CD4-positive, alpha-beta memory T cell (primary cell): ENCODE measurements around the gene CHN2. TPM values are rescaled to one million over a fixed set of nuclear protein-coding genes. Genes with fewer than 3 reads are reported as not detected.

Experiments used
- CTCF ChIA-PET: fragments of 350-600 bp; sonication (Branson Sonifier 250); formaldehyde crosslinking; loops from one replicate; lab custom pipeline; 2021; ENCODE audit warnings: inconsistent platforms; ENCODE audit not compliant: partially characterized antibody; lab: Charles Lee
- POLR2A ChIA-PET: fragments of 350-600 bp; sonication (Branson Sonifier 250); formaldehyde crosslinking; loops from one replicate; lab custom pipeline; 2021; ENCODE audit not compliant: partially characterized antibody; lab: Charles Lee
- DNase-seq, 5 donors: peaks; one replicate each; pipeline versions ENCODE4 v3.0.0 to v3.0.0-alpha.2; 2020 to 2022; ENCODE audit warnings: mixed read lengths in 1 of 5
- H3K27ac ChIP-seq: one replicate; pipeline ENCODE4 v1.7.0; 2013; ENCODE audit warnings: low read depth, low read length
- H3K27me3 ChIP-seq: 2 replicates; pipeline ENCODE4 v1.7.0; 2013; ENCODE audit warnings: mild to moderate bottlenecking, low read length, moderate library complexity; ENCODE audit not compliant: insufficient read depth
- H3K36me3 ChIP-seq: 2 replicates; pipeline ENCODE4 v1.7.0; 2013; ENCODE audit warnings: mild to moderate bottlenecking, low read length, moderate library complexity; ENCODE audit not compliant: insufficient read depth
- H3K4me1 ChIP-seq: 2 replicates; pipeline ENCODE4 v1.7.0; 2013; ENCODE audit warnings: mild to moderate bottlenecking, low read length, moderate library complexity; ENCODE audit not compliant: insufficient read depth
- H3K4me3 ChIP-seq, 2 donors: one replicate each; pipeline ENCODE4 v1.7.0; 2013; ENCODE audit warnings: low read length in 2 of 2, mild to moderate bottlenecking in 1 of 2
- H3K9me3 ChIP-seq, 2 donors: one replicate each; pipeline ENCODE4 v1.7.0; 2013; ENCODE audit warnings: low read length in 2 of 2, control low read depth in 1 of 2; ENCODE audit not compliant: control insufficient read depth in 1 of 2
- H3K27ac Mint-ChIP-seq, 7 donors: one replicate each; pipeline ENCODE4 v1.8.0; 2020 to 2021; ENCODE audit warnings: mixed read lengths in 7 of 7, mild to moderate bottlenecking in 6 of 7, inconsistent platforms in 3 of 7, moderate library complexity in 3 of 7
- H3K27me3 Mint-ChIP-seq, 2 donors: one replicate each; pipeline ENCODE4 v1.8.0; 2020 to 2021; ENCODE audit warnings: mixed read lengths in 2 of 2
- H3K36me3 Mint-ChIP-seq, 2 donors: one replicate each; pipeline ENCODE4 v1.8.0; 2020 to 2021; ENCODE audit warnings: mixed read lengths in 2 of 2, inconsistent platforms in 1 of 2, mild to moderate bottlenecking in 1 of 2
- H3K4me1 Mint-ChIP-seq, 4 donors: one replicate each; pipeline ENCODE4 v1.8.0; 2020 to 2021; ENCODE audit warnings: mixed read lengths in 4 of 4, mild to moderate bottlenecking in 1 of 4
- H3K4me3 Mint-ChIP-seq, 8 donors: one replicate each; pipeline ENCODE4 v1.8.0; 2020 to 2021; ENCODE audit warnings: mixed read lengths in 8 of 8, mild to moderate bottlenecking in 7 of 8, moderate library complexity in 6 of 8, inconsistent platforms in 3 of 8
- H3K9me3 Mint-ChIP-seq, 8 donors: one replicate each; pipeline ENCODE4 v1.8.0; 2020 to 2021; ENCODE audit warnings: mixed read lengths in 8 of 8, mild to moderate bottlenecking in 5 of 8, inconsistent platforms in 3 of 8, moderate library complexity in 1 of 8
- intact Hi-C: fragments of 100-400 bp; cut with micrococcal nuclease; formaldehyde crosslinking; loops from one replicate; pipeline ENCODE4 v1.15.1; 2023
- polyA plus RNA-seq, 2 donors: library from polyadenylated mRNA; unstranded; fragments of 300-500 nt; fragmentation: Illumina TruSeq; gene quantifications; one replicate each; pipeline ENCODE4 v1.2.3, GENCODE V29; 2021
- total RNA-seq, 2 experiments: library from RNA; stranded (reverse); gene quantifications; one replicate each; pipeline ENCODE4 v1.2.3, GENCODE V29; 2021

Gene CHN2
- total and polyA plus RNA-seq, 4 experiments from 2014 or later, result 1.8 to 7.6 (median 3.5) TPM

DNA sequence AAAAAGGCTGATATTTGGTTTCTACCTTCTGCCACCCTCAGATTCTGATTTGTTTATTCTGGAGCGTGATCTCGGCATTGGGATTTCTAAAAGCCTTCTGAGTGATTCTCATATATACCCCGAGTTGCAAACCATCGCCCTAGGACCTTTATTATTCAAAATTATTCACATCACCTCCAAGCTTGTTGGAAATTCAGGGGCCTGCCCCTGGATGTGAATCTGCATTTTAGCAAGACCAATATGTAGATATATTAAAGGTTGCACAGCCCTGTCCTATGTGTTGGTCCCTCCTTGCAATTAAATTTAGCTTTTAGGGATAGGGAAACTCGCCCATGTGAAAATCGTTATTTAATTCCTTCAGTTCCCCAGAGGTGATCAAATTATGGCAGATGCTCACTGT is 9.0 kb upstream of the CHN2 start:
- CTCF ChIA-PET, result interaction anchor here (0.7 to 1.0 kb wide), 2 partner anchors 11 to 223 kb away, joined by 3 read pairs; no protein-coding TSS in a partner anchor

DNA sequence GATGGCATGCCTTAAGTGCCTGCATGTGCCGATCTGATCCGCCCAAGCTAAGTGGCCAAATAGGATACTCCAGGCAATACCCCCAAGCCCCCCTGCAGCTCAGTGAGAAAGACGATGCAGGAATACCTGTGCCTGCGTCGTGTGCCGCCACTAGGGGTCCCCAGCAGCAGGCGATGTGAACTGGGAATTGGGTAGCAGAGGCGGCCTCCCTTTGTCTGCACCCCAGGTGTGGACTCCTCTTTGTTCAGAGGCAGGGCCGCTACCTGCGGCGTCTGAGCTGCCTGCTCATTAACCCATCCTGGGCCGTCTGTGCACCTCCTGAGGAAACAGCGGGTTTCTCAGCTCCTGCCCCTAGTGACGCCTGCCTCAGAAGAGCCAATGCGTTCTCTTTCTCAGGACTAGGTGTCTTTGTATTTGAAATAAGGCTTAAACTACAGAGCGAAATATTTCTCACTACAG is 4.8 kb upstream of the CHN2 start:
- CTCF ChIA-PET, result interaction anchor here (1.0 to 5.4 kb wide), 16 partner anchors 8 to 263 kb away, joined by 3 to 107 read pairs (median 6); no protein-coding TSS in a partner anchor
- no peak overlapping the region for H3K4me3 ChIP-seq

More for the DNA sequence above, 9.0 kb upstream of the CHN2 start:
- Mint-ChIP-seq H3K27ac (no peak overlapping the region), H3K27me3 (peaks cover 2 to 6% of the 10 kb centered on the region in 2 donors), H3K4me3 (no peak overlapping the region), H3K4me1 (peaks cover 0 to 1% (median 0%) of the 10 kb centered on the region in 4 donors), H3K36me3 (no peaks in the 10 kb centered on the region), H3K9me3 (peaks cover 0 to 2% (median 0%) of the 10 kb centered on the region in 8 donors)
- H3K4me3 ChIP-seq, result no peak overlapping the region
- DNase-seq, result no peak
- H3K36me3 ChIP-seq, result no peaks in the 10 kb centered on the region
- POLR2A ChIA-PET, result no interaction called here
- no peaks in the 10 kb centered on the region for H3K9me3 ChIP-seq
- no peaks in the 10 kb centered on the region for H3K4me1 ChIP-seq
- intact Hi-C loops, result no loop called here
- H3K27me3 ChIP-seq, result no peaks in the 10 kb centered on the region
- no peak overlapping the region for H3K27ac ChIP-seq

DNA sequence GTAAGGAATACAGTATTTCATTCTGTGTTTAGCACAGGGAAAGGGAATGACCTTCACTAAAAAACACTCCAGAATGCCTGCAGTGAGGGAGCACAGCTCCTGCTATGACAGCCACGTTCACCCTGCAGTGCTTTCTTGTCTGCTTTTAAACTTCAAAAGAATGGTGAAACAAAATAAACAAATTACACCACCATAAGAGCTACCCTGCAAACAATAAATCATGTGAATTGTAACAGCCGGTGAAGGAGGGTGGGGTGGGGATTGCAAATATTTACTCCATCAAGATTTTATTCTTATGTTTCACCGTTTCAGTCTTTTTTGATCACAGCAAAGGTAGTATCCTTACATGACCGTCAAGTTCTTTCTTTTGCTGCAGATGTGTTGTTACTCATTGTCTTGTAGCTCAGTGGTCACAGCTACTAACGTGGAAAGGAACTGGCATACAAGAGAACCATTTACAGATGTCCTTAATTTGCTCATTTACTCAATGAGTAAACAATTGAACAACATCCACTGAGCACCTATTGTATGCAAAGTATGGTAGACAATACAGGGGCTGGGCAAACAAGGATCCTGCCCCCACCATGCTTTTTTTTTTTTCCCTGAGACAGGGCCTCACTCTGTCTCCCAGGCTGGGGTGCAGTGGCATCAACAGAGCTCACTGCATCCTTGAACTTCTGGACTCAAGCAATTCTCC is 4.1 kb upstream of the CHN2 start:
- DNase-seq, result no peak
- Histone ChIP-seq H3K4me1 (peaks cover 1% of the 10 kb centered on the region), H3K9me3 (no peaks in the 10 kb centered on the region), H3K27me3 (no peaks in the 10 kb centered on the region), H3K36me3 (no peaks in the 10 kb centered on the region), H3K27ac (no peak overlapping the region), H3K4me3 (no peak overlapping the region)
- POLR2A ChIA-PET, result no interaction called here
- CTCF ChIA-PET, result interaction anchor here (1.0 to 5.4 kb wide), 15 partner anchors 9 to 264 kb away, joined by 3 to 107 read pairs (median 4); no protein-coding TSS in a partner anchor
- Mint-ChIP-seq H3K36me3 (peaks cover 0 to 2% of the 10 kb centered on the region in 2 donors), H3K27ac (no peak overlapping the region), H3K9me3 (peaks cover 0 to 3% (median 0%) of the 10 kb centered on the region in 8 donors), H3K4me3 (no peak overlapping the region), H3K4me1 (peaks cover 3 to 11% (median 7%) of the 10 kb centered on the region in 4 donors), H3K27me3 (peaks cover 7 to 17% of the 10 kb centered on the region in 2 donors)
- intact Hi-C loops, result no loop called here

More for the DNA sequence above, 4.8 kb upstream of the CHN2 start:
- no peaks in the 10 kb centered on the region for H3K36me3 ChIP-seq
- H3K4me3 Mint-ChIP-seq, result no peak overlapping the region
- no peaks in the 10 kb centered on the region for H3K9me3 Mint-ChIP-seq
- DNase-seq, result peak; percentile 23 to 44 (median 32)
- H3K27ac ChIP-seq, result no peak overlapping the region
- H3K9me3 ChIP-seq, result no peaks in the 10 kb centered on the region
- H3K36me3 Mint-ChIP-seq, result no peaks in the 10 kb centered on the region
- H3K4me1 Mint-ChIP-seq, result peaks cover 0 to 6% (median 4%) of the 10 kb centered on the region in 4 donors
- H3K27ac Mint-ChIP-seq, result no peak overlapping the region
- intact Hi-C loops, result loop anchor here (1.0 kb wide), 2 partner anchors 219 to 267 kb away; no protein-coding TSS in a partner anchor
- no peaks in the 10 kb centered on the region for H3K4me1 ChIP-seq
- no peaks in the 10 kb centered on the region for H3K27me3 ChIP-seq
- POLR2A ChIA-PET, result interaction anchor here (0.7 kb wide), 1 partner anchor 219 kb away, joined by 5 read pairs; no protein-coding TSS in a partner anchor
- H3K27me3 Mint-ChIP-seq, result peaks cover 5 to 14% of the 10 kb centered on the region in 2 donors

DNA sequence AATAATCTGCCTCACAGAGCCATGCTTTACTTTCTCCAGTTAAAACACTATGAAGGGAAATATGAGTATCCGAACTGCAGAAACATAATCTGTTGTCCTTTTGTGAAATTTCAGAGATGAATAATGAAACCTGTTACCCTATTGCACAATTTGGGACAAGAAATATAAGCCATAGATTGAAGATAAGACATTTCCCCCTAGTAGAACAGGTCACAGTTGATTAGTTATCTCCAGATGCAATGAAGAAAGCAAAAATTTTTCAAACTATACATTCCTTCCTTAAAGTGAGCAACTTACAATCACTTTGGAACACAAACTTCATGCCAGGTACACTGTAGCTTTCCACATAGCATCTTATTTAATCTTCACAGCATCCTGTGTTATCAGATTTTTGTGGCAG is 2.3 kb upstream of the CHN2 start:
- intact Hi-C loops, result no loop called here
- CTCF ChIA-PET, result interaction anchor here (5.4 kb wide), 1 partner anchor 216 kb away, joined by 107 read pairs; no protein-coding TSS in a partner anchor
- peaks cover 11 to 19% of the 10 kb centered on the region in 2 donors for H3K27me3 Mint-ChIP-seq

DNA sequence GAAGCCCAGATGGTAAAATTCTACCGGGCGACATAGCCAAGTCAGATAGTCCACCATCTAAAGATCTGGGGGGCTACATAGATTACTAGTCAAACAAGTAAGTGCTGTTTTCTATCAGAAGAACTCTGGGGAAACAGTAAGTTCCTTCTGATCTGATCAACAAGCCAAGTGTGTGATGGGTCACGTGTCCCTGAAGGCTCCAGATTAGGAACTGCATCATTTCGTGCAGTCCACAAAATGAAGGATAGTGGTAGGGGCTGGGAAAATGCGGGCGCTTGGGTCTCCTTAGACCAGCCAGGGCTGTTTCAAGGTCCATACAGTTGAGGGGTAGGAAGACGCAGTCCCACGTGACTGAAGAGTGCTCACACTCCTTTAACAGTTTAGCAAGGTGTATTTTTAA is 1.8 kb upstream of the CHN2 start:
- Histone ChIP-seq H3K36me3 (no peaks in the 10 kb centered on the region), H3K4me1 (peaks cover 16% of the 10 kb centered on the region), H3K27ac (no peak overlapping the region), H3K9me3 (no peaks in the 10 kb centered on the region), H3K27me3 (no peaks in the 10 kb centered on the region), H3K4me3 (no peak overlapping the region)
- Mint-ChIP-seq H3K36me3 (peaks cover 0 to 4% of the 10 kb centered on the region in 2 donors), H3K27me3 (peaks cover 11 to 21% of the 10 kb centered on the region in 2 donors), H3K27ac (peak overlapping the region in 2 of 7 donors; percentile 38 to 89), H3K9me3 (peaks cover 0 to 3% (median 0%) of the 10 kb centered on the region in 8 donors), H3K4me3 (peak overlapping the region in 4 of 8 donors; percentile 11 to 67 (median 60)), H3K4me1 (peaks cover 12 to 33% (median 21%) of the 10 kb centered on the region in 4 donors)
- intact Hi-C loops, result no loop called here
- ChIA-PET POLR2A (no interaction called here), CTCF (interaction anchor here (5.4 kb wide), 1 partner anchor 215 kb away, joined by 107 read pairs; no protein-coding TSS in a partner anchor)
- DNase-seq, result no peak

More for the DNA sequence above, 2.3 kb upstream of the CHN2 start:
- peaks cover 0 to 3% (median 0%) of the 10 kb centered on the region in 8 donors for H3K9me3 Mint-ChIP-seq
- Histone ChIP-seq H3K4me1 (peaks cover 16% of the 10 kb centered on the region), H3K36me3 (no peaks in the 10 kb centered on the region), H3K27ac (no peak overlapping the region), H3K9me3 (no peaks in the 10 kb centered on the region), H3K4me3 (no peak overlapping the region), H3K27me3 (no peaks in the 10 kb centered on the region)
- H3K36me3 Mint-ChIP-seq, result peaks cover 0 to 4% of the 10 kb centered on the region in 2 donors
- no peak for DNase-seq
- peaks cover 12 to 28% (median 20%) of the 10 kb centered on the region in 4 donors for H3K4me1 Mint-ChIP-seq
- peak overlapping the region in 1 of 8 donors; percentile 11 for H3K4me3 Mint-ChIP-seq
- peak overlapping the region in 2 of 7 donors; percentile 38 to 89 for H3K27ac Mint-ChIP-seq
- POLR2A ChIA-PET, result no interaction called here

DNA sequence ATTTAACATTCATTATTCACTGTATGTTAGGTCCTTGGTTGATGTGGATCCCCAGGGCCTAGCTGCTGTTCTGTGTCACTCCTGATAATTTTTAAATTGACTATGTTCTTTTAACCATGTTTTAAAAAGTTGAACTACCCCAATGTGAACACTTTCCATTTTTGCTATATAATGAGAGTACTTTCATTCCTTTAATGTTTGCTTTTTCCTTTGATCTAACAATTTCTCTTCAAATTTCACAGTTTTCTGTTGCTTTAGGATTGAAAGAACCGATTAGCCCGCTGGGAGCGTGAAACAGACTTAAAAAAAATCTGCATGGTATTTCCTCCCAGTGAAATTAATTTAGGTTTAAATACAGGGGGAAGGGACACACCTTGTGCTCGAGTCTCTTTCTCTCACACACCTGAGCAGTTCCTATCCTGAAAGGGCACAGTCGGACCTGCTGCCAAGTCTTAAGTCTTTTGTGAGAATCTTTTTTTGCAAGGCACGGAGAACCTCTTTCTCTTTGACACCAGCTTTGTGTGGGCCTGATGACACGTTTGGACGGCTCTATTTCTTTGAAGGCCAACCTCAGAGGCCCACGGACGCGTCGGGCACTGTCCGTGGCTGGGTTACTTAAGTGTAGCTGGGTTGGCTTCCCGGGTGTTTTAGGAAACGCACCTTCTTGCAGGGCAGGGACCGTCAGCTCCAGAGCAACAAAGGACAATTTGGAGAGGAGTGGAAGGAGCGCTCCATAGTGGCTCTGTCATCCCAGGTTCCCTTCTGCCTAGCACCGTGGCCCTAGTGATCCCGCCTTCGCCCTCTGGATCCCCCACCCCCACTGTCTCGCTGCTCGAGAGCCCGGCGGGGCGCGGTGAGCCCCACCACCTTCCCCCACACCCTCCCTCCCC is 1.0 kb upstream of the CHN2 start:
- H3K27ac Mint-ChIP-seq, result peak overlapping the region in 3 of 7 donors; percentile 31 to 89 (median 70)

More for the DNA sequence above, 1.0 kb upstream of the CHN2 start:
- peaks cover 0 to 3% (median 0%) of the 10 kb centered on the region in 8 donors for H3K9me3 Mint-ChIP-seq
- intact Hi-C loops, result loop anchor here (2.0 kb wide), 1 partner anchor 143 kb away; no protein-coding TSS in a partner anchor
- H3K4me3 Mint-ChIP-seq, result peak overlapping the region; percentile 41 to 78 (median 58)
- no peaks in the 10 kb centered on the region for H3K9me3 ChIP-seq
- no peak overlapping the region for H3K4me3 ChIP-seq
- peaks cover 16% of the 10 kb centered on the region for H3K4me1 ChIP-seq
- POLR2A ChIA-PET, result no interaction called here
- no peak overlapping the region for H3K27ac ChIP-seq
- H3K27me3 Mint-ChIP-seq, result peaks cover 11 to 21% of the 10 kb centered on the region in 2 donors
- no peaks in the 10 kb centered on the region for H3K36me3 ChIP-seq
- H3K27me3 ChIP-seq, result no peaks in the 10 kb centered on the region
- peaks cover 0 to 4% of the 10 kb centered on the region in 2 donors for H3K36me3 Mint-ChIP-seq
- peaks cover 12 to 35% (median 21%) of the 10 kb centered on the region in 4 donors for H3K4me1 Mint-ChIP-seq
- CTCF ChIA-PET, result no interaction called here
- no peak for DNase-seq
